Stimulated activated CD4-positive, alpha-beta T cell treated with anti-CD3 and anti-CD28 coated beads, Interleukin-1b, Interleukin-23, amount 100 ng/mL, for 4 hours (primary cell): ENCODE measurements around the gene CNNM1.

Source experiments
- DNase-seq, 2 donors: peaks; one replicate each; pipeline ENCODE4 v3.0.0-alpha.2; 2020; ENCODE audit warnings: low read depth in 2 of 2

CNNM1 gene

DNA sequence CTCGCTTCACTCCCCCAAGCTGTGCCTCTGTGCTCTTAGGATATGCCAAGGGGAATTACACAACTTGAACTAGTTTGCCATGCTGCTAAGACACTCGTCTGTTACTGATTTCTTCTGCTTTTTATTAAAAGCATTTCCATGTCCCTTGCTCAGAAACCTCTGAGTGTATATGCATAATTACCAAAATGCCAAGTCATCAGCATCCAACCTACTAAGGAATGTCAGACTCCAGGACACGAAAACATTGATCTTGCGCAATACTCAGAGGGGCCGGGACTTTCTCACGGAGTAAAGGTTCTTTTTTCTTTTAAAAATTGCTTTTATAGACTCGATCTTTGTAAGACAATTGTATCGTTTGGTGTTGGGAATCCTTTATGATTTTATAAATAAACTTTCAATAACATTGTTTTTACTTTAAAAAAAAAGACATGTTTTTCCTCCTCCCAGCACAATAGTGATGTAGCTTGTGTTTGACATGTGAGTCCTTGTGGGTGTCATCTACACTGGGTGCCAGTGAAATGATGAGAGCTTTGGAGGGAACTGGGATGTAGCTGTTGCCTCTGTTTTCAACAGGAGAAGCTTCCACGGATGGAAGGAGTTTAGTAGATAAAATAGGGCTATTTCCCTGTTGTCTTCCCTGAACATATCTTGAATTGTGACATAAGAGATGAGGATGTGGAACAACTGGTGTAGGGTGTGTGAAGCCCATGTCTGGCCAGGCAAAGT is 43.6 kb downstream of the CNNM1 start:
- no peak for DNase-seq

DNA sequence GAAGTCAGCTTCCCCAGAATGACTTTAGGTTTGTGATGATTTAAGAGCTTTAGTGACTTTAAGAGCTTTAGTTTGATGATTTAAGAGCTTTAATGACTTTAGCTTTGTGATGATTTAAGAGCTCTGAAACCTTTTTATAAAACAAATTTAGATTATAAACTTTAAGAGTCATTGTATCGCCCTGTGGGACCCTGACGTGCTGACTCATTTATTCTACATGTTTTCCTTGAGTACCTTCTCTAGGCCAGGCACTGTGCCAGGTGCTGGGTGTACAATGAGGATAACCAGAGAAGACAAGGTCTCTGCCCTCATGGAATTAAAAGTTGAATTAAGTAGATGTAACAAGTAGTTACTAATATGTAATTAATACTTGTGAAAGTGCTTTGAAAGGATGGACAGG is 45.4 kb downstream of the CNNM1 start:
- DNase-seq, result no peak

DNA sequence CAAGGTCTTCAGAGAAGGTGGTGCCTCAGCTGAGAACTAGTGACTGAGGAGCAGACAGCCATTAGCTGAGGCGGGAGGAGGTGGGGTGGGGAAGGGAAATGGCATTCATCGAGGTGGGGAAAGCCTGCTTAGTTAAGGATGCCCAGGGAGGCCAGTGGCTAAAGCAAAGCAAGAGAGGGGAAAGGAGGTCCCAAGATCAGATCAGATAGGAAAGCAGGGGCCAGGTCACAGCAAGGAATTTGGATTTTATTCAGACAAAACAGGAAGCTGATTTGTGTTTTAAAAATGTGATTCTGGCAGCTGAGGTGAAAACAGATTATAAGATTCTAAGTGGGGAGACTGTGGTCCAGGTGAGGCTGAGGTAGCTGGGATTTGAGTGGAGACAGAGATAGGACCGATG is 45.8 kb downstream of the CNNM1 start:
- DNase-seq, result no peak

DNA sequence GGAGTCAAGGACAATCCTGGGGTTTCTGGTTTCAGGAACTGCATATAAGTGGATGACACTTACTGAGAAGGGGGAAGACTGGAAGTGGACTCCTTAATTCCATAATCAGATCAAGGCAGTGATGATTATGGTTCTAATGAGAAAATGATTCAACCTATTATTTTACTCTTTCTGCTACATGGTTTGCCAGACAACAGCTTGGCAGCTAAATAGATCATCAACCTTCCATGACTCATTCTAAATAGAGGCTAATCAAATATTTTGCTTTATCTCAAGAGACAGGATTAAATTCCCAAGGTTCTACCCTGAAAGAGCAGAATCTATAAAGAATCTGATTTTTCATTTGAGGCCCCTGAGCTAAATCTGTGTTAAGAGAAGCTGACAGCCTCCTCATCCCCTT is 46.3 kb downstream of the CNNM1 start:
- DNase-seq, result no peak

DNA sequence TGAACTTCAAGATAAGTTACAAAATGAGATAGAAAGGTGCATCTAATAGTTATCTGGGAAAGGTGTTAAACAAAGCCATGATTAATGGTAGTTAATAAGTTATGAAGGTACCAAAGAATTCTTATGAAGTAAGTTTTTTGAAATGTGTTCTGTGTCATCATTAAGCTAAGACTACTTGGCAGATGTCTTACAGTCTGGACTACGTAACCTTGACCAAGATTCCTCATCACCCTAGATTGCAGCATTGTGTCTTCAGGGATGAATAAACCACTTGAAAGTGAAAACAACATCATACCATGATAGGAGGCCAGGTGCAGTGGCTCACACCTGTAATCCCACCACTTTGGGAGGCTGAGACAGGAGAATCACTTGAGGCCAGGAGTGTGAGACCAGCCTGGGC is 53.0 kb downstream of the CNNM1 start:
- no peak for DNase-seq

DNA sequence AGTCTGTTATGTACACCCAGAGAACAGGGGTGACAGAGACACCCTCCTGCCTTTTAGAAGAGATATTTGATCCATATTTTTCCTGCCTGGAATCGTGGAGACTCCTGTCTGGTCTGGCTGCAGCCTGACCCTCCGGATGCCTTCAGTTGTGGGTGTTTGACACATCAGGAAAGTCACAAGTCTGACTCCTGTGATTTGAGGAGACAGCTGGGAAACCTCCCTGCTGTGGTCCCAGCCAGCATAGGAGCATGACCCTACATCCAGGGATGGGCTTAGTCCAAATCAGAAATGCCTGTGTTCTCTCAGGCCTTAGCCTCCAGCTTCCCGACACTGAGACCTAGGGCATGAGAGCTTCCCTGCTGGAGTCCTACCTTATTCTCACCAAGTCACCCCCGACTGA is 57.9 kb downstream of the CNNM1 start:
- no peak for DNase-seq

DNA sequence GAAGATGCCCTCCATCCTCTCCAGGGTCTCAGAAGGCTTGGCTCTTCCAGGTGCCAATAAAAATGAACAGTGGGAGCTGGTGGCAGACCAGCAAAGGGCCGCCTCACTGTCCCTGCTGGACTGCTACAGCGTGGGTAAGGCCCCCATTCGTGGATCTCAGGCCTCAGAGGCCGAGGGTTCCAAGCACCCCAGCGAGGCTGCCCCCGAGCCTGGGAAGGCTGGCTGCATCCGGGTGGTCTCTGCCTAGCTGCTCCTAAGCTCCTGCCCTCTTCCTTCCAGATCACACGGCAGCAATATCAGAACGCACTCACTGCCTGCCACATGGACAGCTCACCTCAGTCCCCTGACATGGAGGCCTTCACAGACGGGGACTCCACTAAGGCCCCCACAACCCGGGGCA is 58.4 kb downstream of the CNNM1 start:
- DNase-seq, result no peak

DNA sequence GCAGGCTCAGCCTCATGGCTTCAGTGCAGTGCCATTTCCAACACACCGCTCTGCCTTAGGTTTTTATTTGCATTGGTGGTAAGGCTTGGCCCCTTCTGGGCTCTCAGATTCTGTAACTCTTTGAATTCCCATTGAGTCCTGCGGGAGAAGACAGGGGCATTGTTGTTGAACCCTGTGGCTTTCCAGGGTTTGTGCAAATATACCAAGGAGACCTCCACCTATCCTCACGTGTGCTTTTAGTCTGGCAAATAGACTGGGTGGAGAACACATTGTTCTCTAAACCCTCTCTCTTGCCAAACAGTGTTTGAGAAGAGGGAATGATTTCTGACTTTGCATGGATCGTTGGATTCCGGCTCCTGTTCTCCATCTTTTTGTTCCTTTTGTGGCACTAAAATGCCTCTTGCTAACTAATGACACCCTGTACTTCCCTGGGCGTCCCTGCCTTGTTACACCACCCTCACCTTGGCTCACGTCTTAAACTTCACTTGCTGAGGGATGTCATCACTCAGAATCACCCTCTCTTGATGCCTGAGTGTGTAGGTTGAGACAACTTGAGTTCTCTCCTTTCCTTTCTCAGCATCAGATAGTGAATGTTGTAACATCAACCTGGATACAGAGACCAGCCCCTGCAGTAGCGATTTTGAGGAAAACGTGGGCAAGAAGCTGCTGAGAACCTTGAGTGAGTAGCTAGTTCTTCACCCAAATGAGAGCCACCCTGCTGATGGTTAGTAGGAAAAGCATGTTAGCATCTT is 60.7 kb downstream of the CNNM1 start:
- DNase-seq, result no peak

DNA sequence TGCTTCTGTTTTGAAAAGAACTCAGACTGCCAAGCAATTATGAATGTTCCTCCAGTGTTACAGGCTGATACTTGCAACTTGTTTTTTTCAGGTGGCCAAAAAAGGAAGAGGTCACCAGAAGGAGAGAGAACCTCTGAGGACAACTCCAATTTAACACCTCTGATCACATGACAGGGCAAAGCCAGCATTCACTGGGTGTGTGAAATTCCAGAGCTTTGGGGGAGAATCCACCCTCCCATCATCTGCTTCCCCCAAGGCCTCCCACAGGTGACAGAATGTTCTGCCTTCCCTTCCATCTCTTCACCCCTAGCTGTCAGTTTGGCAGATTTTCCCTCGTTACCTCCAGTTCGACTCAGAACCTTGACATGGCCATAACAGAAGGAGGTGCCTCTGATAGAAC is 62.2 kb downstream of the CNNM1 start:
- no peak for DNase-seq

DNA sequence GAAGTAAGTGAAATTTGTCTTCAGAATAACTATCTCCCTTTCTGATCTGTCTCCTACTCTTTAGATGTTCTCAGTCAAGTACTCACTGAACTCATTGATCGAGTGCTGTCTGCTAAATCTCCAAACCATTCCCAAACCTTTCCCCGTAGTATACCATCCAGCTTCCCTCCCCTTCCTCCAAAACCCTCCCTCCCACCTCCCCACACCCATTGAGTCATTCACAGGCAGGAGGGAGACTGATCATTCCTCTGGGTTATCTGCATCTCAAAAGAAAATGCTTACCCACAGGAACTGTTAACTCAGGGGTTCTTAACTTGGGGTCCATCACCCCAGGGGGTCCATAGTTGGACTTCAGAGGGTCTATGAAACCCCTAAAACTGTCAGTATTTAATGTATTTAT is 63.9 kb downstream of the CNNM1 start:
- no peak for DNase-seq

DNA sequence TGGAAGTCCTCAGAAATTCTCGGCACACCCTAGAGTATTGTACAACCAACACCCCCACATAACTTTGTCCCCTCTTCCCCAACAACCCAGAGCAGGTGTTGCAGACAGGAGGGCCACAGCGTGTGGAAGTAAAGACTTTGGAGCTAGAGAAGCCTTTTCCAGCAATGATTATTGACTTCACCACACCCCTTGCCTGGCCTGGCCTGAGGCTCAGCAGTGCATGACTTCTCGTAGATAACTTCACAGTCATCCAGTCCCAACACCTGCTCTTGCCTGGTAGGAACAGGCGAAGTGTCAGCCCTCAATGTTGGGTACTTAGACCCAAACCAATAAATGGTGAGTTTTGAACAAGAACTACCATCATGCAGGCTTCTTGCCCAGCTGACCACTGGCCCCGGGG is 64.5 kb downstream of the CNNM1 start:
- no peak for DNase-seq

DNA sequence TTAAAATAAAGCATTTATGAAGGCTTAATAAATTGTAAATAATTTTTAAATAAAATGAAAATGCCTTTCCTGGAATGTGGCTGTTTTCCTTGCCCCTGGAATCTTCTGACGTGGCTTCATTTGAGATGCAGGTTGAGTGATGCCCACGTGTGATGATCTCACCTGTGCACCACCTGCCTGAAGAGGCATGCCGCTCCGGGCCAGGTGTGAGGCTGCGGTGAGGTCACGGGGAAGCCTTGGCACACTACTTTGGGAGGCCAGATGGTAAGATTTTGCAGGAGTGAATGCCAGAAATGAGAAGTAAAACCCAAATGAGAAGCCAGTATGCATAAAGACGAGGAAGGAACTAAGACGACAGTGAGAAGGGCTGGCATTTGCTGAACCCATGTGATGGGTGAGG is 65.1 kb downstream of the CNNM1 start:
- DNase-seq, result no peak

DNA sequence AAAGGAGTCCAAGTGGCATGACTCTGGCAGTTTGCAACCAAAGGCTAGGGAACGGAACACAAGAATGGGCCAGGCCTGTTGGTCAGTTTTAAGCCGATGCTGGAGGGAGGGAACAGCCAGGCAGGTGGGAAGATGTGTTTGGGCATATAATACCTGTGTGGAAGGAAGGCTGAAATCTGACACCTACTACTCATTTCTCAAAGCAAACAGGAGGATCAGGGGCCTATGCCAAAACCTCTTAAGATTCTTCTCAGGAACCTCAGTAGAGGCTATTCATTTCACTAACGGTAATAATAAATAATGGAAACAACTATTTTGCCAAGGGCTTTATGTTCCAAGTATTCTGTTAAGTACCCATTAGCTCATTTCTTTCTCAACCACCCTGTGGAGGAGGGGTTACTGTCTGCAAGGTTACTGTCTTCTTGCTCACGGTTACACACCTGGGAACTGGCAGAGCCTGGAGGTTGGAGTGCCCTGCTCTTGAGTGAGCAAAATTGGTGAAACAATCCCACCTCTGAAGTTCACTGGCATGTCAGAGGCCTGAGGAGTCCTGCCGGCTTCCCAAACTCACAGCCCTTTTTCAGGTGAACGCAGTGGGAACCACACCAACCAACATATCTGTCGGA is 65.7 kb downstream of the CNNM1 start:
- no peak for DNase-seq

DNA sequence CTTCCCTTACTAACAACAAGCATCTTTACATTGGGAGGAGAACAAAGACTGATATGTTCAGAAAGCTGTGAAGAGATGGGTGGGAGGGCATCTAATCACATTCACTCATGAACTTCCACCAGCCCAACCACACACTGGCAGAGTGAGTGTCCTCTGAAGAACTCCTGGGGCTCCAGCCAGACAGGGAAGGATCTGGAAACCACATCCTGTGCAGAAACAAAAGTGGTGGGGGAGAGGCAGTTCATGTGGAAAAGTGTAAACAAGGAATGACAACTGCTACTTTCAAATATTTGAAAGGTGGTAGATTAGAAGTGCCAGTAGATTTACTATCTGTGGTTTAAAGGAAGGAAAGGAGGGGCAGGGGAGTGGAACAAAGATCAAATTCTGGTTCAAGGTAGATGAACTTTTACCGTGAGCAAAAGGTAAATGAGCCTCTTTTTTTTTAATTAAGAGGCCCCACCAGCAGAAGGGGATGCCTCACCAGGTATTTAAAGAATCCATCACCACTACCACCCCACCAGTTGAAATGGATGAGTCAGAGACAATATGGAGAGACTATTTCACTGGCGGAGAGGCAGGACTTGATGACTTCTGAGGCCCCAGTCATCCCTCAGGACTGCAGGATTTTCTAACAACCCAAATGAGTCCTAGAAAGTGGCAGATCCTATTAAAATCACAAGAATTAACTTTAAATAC is 66.7 kb downstream of the CNNM1 start:
- DNase-seq, result no peak

DNA sequence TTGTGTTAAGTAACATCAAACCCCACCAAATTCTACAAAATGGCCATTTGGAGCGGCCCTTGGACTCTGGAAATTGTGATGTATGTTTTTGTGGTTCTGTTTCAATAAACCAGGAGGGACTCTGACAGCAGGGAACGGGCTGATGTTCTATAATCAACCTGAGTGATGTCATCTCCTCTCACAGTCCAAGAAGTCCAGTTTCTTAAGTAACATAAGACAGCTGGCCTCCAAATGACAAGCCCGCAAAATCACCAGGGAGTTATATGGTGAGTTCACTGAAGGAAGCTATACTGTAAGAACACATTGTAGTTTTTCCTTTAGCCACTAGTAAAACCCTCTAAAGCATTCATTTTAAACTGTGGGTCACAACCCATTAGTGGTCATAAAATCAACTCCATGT is 67.3 kb downstream of the CNNM1 start:
- no peak for DNase-seq

DNA sequence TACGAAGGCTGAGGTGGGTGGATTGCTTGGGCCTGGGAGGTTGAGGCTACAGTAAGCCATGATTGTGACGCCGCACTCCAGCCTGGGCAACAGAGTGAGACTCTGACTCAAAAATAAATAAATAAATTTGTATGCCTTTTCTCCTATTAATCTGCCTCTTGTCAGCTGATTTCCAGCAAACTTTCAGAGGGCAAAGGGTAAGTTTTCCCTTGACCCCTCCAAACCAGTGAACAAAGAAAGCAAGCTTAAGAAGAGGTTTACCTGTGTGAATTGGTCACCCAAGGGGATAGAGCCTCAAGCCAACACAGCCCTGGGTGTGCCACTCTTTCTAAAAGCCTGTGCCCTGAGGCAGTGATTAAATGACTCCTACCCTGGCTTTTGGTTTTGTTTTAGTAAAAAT is 70.5 kb downstream of the CNNM1 start:
- no peak for DNase-seq

DNA sequence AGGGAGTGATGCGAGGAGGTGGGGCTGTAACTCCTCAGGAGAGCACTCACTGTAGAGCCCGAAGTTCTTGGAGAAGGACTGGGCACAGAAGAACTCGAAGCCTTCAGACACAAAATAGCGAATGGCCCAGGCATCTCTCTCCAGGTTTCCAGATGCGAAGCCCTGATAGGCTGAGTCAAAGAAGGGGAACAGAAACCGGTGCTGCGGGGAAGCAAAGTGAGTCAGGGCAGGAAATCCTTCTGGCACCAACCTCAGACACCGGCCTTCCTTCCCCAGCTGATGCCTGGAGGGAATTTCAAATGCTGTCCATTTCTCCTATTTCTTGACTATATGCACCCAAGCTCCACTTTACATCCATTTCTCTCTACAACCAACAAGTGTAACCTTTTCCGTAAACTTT is 74.5 kb downstream of the CNNM1 start:
- no peak for DNase-seq

DNA sequence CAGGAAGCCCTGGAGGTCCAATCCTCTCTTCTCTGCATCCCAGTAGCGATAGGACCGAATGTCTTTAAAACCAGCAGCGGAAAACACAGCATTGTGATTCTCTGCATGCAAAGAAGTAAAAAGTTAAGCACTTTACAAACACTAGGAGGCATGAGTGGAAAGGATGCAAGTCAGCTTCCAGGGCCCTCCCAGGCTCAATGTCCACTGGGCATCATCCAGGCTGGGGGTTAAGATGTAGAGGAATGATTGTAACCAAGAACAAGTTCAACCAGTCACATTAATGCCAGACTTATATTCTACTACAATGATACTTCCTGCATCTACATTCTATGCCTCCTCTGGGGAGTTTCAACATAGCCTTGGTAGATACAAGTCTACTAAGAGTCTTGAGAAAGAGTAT is 77.0 kb downstream of the CNNM1 start:
- DNase-seq, result no peak

DNA sequence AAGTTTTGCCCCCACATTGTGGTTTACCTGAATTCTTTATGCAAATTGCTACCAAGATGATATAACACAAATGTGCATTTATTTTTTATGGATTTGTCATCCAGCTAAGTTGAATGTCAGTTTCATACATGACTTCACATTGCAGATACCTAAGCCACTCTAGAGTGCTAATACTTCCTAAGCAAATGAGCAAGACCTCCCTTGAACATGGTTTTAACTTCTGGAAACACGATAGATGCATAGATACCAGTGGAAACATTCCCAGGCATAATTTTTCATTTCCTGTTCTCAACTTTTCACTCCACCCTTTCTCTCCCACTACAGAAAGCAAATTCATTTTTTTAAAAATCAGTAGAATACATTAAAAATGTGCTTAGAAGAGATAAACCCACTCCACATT is 81.0 kb downstream of the CNNM1 start:
- no peak for DNase-seq

DNA sequence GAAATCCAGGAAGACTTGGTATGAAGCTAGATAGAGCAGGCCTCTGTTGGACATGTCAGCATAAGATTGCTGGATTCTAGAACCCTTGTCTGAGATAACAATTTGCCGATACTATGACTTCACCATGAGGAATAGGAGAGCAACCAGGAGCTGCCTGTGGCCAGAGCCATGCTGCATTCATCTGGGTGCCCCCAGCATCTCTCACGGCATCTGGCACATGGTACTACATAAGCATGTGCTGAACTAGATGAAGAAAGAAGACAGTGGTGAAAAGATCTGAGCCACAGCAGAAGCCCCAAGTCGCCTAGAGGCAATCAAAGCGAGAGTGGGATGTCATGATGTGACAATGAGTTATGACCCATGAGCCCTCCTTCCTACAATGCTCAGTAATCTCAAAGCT is 81.7 kb downstream of the CNNM1 start:
- DNase-seq, result no peak

DNA sequence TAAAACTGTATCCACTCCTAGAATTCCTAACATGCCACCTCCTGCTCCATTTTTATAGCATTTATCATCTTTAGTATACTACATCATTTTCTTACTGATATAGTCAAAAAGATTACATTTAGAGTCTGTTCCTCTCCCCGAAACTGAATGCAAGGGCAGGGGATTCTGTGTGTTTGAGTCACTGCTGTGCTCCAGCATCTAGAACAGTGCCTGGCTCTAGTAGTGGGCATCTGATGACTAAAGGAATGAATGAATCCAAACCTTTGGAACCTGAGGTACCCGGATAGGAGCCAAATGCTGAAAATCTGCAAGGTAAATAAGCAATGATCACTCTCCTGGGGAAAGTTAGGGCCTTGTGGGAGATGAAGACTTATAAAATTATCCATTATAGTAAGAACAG is 82.4 kb downstream of the CNNM1 start:
- DNase-seq, result no peak

DNA sequence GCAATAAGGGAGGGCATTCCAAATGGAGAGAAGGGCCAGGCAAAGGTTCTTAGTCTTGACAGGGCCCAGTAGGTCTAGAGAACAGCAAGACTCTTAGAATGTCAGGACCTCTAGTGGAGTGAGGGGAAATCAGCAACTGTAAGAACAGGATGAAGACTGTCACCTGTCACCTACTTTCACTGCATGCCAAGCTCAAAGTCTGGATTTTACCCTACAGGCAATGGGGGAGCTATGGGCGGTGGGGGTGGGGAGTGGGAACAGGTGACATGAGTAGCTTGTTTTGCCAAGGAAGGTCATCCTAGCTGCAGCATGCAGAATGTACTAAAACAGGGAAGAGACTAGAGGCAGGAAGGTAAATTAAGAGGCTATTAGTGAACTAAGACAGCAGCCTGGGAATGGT is 82.9 kb downstream of the CNNM1 start:
- DNase-seq, result no peak
